Parathyroid adenoma (tissue), 2 donors: ENCODE data around the gene PBX4.

Experiments
- H2AFZ ChIP-seq: fragments of 300-600 bp; sonication (generic); one replicate; pipeline ENCODE4 v1.7.0; 2017; ENCODE audit warnings: antibody characterized with exemption, mild to moderate bottlenecking
- H3K27ac ChIP-seq: fragments of 300-600 bp; sonication (generic); one replicate; pipeline ENCODE4 v1.7.0; 2017
- H3K27me3 ChIP-seq: fragments of 300-600 bp; sonication (generic); one replicate; pipeline ENCODE4 v1.7.0; 2017; ENCODE audit warnings: low read length; ENCODE audit not compliant: control insufficient read depth, insufficient read depth
- H3K36me3 ChIP-seq: fragments of 300-600 bp; sonication (generic); one replicate; pipeline ENCODE4 v1.7.0; 2017; ENCODE audit warnings: low read length; ENCODE audit not compliant: control insufficient read depth, insufficient read depth
- H3K4me1 ChIP-seq: fragments of 300-600 bp; sonication (generic); one replicate; pipeline ENCODE4 v1.7.0; 2017; ENCODE audit warnings: control low read depth
- H3K4me2 ChIP-seq: fragments of 300-600 bp; sonication (generic); one replicate; pipeline ENCODE4 v1.7.0; 2017; ENCODE audit warnings: low read length
- H3K4me3 ChIP-seq: fragments of 300-600 bp; sonication (generic); one replicate; pipeline ENCODE4 v1.7.0; 2017; ENCODE audit warnings: low read depth, low read length
- H3K79me2 ChIP-seq: fragments of 300-600 bp; sonication (generic); one replicate; pipeline ENCODE4 v1.7.0; 2017; ENCODE audit warnings: control low read depth
- H3K9ac ChIP-seq: fragments of 300-600 bp; sonication (generic); one replicate; pipeline ENCODE4 v1.7.0; 2017; ENCODE audit warnings: mild to moderate bottlenecking
- H3K9me3 ChIP-seq: fragments of 300-600 bp; sonication (generic); one replicate; pipeline ENCODE4 v1.7.0; 2017; ENCODE audit warnings: low read length; ENCODE audit not compliant: control insufficient read depth
- TF ChIP-seq, protein P1 (sequence below): fragments of 300-600 bp; sonication (generic); IDR thresholded peaks from one replicate; pipeline ENCODE4 v1.7.0; 2017; ENCODE audit warnings: antibody characterized with exemption, mild to moderate bottlenecking
- donor health status: primary hyperparathyroidism.

The PBX4 gene

DNA sequence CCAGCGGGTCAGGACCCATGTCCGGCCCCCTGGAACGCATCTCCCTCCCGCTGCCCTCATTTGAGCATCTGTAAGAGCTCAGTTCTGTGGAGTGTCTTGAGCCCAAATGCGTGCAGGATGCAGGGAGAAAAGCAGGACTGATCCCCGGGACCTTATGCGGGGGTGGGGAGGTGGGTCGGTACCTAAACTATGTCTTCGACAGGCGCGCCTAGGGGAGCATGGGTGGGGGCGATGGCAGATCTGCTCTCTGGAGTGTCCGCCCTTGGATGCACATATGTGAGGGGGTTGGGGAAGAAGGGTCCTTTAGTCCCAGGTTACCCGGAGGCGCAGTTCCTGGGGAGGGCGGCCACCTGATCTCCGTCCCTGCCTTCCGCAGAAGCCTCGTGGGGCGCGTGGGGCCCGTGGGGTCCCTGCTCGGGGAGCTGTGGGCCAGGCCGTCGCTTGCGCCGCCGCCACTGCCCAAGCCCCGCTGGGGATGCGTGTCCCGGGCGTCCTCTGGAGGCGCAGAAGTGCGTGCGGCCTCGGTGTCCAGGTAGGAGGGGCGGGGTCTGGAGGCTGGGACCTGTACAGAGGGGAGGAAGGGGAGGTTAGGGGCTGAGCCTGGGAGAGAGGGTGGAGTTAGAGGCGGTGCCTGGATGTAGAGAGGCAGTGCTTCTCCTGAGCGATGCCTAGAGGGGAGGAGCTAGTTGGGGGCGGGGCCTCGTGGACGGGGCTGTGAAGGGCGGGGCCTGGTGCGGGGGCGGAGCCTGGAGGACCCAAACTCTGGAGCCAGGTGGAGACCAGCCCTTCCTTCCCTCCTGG lies 77.6 kb downstream of the PBX4 start:
- TF ChIP-seq, protein P1, sequence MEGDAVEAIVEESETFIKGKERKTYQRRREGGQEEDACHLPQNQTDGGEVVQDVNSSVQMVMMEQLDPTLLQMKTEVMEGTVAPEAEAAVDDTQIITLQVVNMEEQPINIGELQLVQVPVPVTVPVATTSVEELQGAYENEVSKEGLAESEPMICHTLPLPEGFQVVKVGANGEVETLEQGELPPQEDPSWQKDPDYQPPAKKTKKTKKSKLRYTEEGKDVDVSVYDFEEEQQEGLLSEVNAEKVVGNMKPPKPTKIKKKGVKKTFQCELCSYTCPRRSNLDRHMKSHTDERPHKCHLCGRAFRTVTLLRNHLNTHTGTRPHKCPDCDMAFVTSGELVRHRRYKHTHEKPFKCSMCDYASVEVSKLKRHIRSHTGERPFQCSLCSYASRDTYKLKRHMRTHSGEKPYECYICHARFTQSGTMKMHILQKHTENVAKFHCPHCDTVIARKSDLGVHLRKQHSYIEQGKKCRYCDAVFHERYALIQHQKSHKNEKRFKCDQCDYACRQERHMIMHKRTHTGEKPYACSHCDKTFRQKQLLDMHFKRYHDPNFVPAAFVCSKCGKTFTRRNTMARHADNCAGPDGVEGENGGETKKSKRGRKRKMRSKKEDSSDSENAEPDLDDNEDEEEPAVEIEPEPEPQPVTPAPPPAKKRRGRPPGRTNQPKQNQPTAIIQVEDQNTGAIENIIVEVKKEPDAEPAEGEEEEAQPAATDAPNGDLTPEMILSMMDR: no peak
- Histone ChIP-seq H3K27ac (no peak overlapping the region), H3K4me2 (no peak overlapping the region), H3K4me1 (peaks cover 3% of the 10 kb centered on the region), H3K27me3 (peaks cover 3% of the 10 kb centered on the region), H3K4me3 (no peak overlapping the region), H3K9me3 (no peaks in the 10 kb centered on the region), H3K79me2 (no peaks in the 10 kb centered on the region), H3K9ac (no peak overlapping the region), H3K36me3 (no peaks in the 10 kb centered on the region), H2AFZ (peak overlapping the region; percentile 30)

DNA sequence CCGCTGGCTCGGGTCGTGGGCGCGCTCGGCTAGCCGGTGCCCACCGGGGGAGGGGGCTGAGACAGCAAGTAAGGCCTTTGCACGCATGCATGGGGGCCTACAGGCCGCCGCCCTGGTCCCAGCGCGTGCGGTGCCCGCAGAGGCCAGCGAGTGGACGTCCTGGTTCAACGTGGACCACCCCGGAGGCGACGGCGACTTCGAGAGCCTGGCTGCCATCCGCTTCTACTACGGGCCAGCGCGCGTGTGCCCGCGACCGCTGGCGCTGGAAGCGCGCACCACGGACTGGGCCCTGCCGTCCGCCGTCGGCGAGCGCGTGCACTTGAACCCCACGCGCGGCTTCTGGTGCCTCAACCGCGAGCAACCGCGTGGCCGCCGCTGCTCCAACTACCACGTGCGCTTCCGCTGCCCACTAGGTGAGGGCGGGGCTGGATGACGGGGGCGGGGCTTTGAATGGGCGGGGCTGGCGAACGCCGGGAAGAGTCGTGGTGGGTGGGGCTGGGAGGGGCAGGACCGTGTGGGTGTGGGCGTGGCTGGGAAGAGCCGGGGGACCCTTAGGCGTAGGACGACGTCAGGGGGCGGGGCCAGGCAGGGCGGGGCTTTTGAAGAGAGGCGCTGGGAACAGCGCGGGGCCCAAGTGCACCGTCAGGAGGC lies 78.3 kb downstream of the PBX4 start:
- peaks cover 3% of the 10 kb centered on the region for H3K27me3 ChIP-seq
- TF ChIP-seq, protein P1: no peak
- no peak overlapping the region for H2AFZ ChIP-seq
- H3K4me3 ChIP-seq: no peak overlapping the region
- no peaks in the 10 kb centered on the region for H3K79me2 ChIP-seq
- H3K9ac ChIP-seq: no peak overlapping the region
- H3K27ac ChIP-seq: no peak overlapping the region
- no peaks in the 10 kb centered on the region for H3K36me3 ChIP-seq
- peaks cover 3% of the 10 kb centered on the region for H3K4me1 ChIP-seq
- H3K4me2 ChIP-seq: no peak overlapping the region
- H3K9me3 ChIP-seq: no peaks in the 10 kb centered on the region

DNA sequence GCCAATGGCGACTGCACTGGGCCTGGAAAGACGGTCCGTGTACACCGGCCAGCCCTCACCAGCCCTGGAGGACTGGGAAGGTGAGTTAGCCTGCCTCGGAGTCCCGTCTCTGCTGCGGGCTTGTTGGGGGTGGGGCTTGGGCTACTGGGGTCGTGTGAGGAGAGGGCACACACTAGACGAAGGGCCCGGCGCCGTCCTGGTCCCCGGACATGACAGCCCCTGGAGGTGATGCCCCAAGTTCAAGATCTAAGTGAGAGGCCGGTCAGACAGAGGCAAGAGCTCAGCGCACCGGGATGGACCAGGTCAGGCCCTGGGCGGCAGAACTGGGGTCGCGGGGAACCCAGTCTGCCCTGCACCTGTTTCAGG lies 78.8 kb downstream of the PBX4 start:
- no peak overlapping the region for H2AFZ ChIP-seq
- no peak overlapping the region for H3K4me2 ChIP-seq
- no peaks in the 10 kb centered on the region for H3K79me2 ChIP-seq
- H3K36me3 ChIP-seq: no peaks in the 10 kb centered on the region
- H3K4me1 ChIP-seq: peaks cover 3% of the 10 kb centered on the region
- no peaks in the 10 kb centered on the region for H3K9me3 ChIP-seq
- H3K27me3 ChIP-seq: peaks cover 3% of the 10 kb centered on the region
- no peak overlapping the region for H3K9ac ChIP-seq
- H3K4me3 ChIP-seq: no peak overlapping the region
- TF ChIP-seq, protein P1: no peak
- no peak overlapping the region for H3K27ac ChIP-seq

DNA sequence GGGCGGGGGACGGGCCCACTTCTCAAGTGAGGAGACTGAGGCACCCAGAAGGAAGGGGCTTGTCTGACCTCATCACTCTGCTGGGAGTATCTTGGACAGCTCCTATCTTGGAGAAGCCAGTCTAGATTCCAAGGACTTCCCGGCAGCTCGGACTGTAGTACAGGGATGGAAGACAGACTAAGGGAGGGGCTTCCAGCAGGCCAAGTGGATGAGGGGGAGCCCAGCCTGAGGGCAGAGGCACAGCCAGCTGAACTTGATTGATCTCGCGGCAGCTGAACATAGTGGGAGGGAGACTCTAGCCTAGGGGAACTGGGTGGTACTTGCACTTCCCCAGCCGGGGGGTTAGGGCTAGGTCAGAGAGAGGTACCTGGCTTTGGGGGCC lies 79.7 kb downstream of the PBX4 start:
- peaks cover 3% of the 10 kb centered on the region for H3K4me1 ChIP-seq
- peaks cover 3% of the 10 kb centered on the region for H3K27me3 ChIP-seq
- H2AFZ ChIP-seq: no peak overlapping the region
- no peaks in the 10 kb centered on the region for H3K9me3 ChIP-seq
- no peak overlapping the region for H3K27ac ChIP-seq
- H3K4me3 ChIP-seq: no peak overlapping the region
- TF ChIP-seq, protein P1: no peak
- H3K4me2 ChIP-seq: no peak overlapping the region
- H3K36me3 ChIP-seq: no peaks in the 10 kb centered on the region
- no peaks in the 10 kb centered on the region for H3K79me2 ChIP-seq
- H3K9ac ChIP-seq: no peak overlapping the region
